Measurements from ENCODE around the gene PER1. TPM values are rescaled to one million over a fixed set of nuclear protein-coding genes. Genes with fewer than 3 reads are reported as not detected.

PER1 gene
- total and polyA plus RNA-seq, 9 of the 15 experiments (the other 6 are each of a cell fraction or from before 2014, with no cell fraction given), result 0.13 to 26.0 (median 3.4) TPM

DNA sequence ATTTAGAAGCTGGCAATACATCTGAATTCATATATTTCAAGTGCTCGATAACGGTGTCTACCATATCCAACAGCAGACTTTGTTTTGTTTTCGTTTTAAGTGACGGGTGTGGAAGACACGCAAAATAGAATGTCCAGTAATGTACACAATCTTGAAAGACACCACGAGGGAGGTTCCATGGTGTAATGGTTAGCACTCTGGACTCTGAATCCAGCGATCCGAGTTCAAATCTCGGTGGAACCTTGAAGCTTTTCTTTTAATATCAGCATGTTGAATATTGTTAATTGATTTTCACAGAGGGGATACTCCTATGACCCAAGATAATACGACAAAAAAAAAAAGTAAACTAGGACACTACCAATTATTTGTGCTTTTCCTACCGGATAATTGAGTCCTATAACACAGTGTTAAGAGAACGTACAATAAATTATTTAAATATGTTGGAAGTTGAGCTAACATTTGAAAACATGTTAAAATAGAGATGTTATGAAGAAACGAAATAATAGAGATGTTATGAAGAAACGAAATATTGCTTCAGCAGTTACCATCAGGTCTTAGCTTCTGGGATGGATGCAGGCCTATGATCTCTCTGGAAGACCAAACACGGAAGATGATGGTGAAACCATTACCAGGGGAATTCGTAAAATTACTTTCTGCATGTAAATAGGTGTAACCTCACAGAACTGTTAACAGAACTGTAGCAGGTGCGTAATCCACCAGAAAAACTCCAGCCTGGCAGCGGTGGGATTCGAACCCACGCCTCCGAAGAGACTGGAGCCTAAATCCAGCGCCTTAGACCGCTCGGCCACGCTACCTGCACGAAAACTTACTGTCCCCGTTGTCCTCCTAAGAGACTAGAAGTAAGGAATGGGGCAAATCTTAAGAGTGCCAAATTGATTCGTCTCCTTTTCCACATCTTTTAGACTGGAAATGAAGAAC, 32.4 kb downstream of the PER1 start (continued):
- TF ChIP-seq MAZ (CRISPR knock-in tag; conservative IDR thresholded peaks at IDR 0.05 in 1 of 2, IDR thresholded peaks at IDR 0.05 in 1 of 2), result peak; percentile 64 to 92
- 0 out of 2 replicates have a peak, but pooled peaks have one; percentile 31 for TF ChIP-seq ZNF644 (tag; IDR thresholded peaks at IDR 0.05; ENCODE audit: low read depth)
- TF ChIP-seq CREBBP (IDR thresholded peaks at IDR 0.05; ENCODE audit: low read depth, low read length), result no peak
- TF ChIP-seq, protein P1, sequence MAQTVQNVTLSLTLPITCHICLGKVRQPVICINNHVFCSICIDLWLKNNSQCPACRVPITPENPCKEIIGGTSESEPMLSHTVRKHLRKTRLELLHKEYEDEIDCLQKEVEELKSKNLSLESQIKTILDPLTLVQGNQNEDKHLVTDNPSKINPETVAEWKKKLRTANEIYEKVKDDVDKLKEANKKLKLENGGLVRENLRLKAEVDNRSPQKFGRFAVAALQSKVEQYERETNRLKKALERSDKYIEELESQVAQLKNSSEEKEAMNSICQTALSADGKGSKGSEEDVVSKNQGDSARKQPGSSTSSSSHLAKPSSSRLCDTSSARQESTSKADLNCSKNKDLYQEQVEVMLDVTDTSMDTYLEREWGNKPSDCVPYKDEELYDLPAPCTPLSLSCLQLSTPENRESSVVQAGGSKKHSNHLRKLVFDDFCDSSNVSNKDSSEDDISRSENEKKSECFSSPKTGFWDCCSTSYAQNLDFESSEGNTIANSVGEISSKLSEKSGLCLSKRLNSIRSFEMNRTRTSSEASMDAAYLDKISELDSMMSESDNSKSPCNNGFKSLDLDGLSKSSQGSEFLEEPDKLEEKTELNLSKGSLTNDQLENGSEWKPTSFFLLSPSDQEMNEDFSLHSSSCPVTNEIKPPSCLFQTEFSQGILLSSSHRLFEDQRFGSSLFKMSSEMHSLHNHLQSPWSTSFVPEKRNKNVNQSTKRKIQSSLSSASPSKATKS (CRISPR knock-in tag; IDR thresholded peaks at IDR 0.05), result no peak
- no peak for TF ChIP-seq PHTF2 (CRISPR knock-in tag; IDR thresholded peaks at IDR 0.05)
- no peak; the same call in 1 of the 2 replicates for TF ChIP-seq HDAC2 (IDR thresholded peaks at IDR 0.05)
- no peak for TF ChIP-seq FOS (IDR thresholded peaks at IDR 0.05; ENCODE audit: extremely low read depth, insufficient read length)
- TF ChIP-seq NFE2 (IDR thresholded peaks at IDR 0.05; ENCODE audit: low read depth), result no peak
- TF ChIP-seq, protein P2, sequence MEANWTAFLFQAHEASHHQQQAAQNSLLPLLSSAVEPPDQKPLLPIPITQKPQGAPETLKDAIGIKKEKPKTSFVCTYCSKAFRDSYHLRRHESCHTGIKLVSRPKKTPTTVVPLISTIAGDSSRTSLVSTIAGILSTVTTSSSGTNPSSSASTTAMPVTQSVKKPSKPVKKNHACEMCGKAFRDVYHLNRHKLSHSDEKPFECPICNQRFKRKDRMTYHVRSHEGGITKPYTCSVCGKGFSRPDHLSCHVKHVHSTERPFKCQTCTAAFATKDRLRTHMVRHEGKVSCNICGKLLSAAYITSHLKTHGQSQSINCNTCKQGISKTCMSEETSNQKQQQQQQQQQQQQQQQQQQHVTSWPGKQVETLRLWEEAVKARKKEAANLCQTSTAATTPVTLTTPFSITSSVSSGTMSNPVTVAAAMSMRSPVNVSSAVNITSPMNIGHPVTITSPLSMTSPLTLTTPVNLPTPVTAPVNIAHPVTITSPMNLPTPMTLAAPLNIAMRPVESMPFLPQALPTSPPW (CRISPR knock-in tag; IDR thresholded peaks at IDR 0.05), result peak; percentile 83
- TF ChIP-seq MAFF (IDR thresholded peaks at IDR 0.05; ENCODE audit: low read length), result no peak
- TF ChIP-seq STAT5B (CRISPR knock-in tag; IDR thresholded peaks at IDR 0.05), result no peak
- no peak; the same call in 1 of the 2 replicates for TF ChIP-seq L3MBTL2 (IDR thresholded peaks at IDR 0.05)
- TF ChIP-seq, protein P3, sequence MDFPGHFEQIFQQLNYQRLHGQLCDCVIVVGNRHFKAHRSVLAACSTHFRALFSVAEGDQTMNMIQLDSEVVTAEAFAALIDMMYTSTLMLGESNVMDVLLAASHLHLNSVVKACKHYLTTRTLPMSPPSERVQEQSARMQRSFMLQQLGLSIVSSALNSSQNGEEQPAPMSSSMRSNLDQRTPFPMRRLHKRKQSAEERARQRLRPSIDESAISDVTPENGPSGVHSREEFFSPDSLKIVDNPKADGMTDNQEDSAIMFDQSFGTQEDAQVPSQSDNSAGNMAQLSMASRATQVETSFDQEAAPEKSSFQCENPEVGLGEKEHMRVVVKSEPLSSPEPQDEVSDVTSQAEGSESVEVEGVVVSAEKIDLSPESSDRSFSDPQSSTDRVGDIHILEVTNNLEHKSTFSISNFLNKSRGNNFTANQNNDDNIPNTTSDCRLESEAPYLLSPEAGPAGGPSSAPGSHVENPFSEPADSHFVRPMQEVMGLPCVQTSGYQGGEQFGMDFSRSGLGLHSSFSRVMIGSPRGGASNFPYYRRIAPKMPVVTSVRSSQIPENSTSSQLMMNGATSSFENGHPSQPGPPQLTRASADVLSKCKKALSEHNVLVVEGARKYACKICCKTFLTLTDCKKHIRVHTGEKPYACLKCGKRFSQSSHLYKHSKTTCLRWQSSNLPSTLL (IDR thresholded peaks at IDR 0.05), result peak; percentile 63
- TF ChIP-seq, protein P4, sequence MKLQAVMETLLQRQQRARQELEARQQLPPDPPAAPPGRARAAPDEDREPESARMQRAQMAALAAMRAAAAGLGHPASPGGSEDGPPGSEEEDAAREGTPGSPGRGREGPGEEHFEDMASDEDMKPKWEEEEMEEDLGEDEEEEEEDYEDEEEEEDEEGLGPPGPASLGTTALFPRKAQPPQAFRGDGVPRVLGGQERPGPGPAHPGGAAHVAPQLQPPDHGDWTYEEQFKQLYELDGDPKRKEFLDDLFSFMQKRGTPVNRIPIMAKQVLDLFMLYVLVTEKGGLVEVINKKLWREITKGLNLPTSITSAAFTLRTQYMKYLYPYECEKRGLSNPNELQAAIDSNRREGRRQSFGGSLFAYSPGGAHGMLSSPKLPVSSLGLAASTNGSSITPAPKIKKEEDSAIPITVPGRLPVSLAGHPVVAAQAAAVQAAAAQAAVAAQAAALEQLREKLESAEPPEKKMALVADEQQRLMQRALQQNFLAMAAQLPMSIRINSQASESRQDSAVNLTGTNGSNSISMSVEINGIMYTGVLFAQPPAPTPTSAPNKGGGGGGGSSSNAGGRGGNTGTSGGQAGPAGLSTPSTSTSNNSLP (IDR thresholded peaks at IDR 0.05; ENCODE audit: borderline replicate concordance, low read depth, low read length), result 0 out of 2 replicates have a peak, but pooled peaks have one; percentile 62
- TF ChIP-seq CTBP1 (IDR thresholded peaks at IDR 0.05; ENCODE audit: borderline replicate concordance), result peak; percentile 54; the same call in 1 of the 2 replicates
- 0 out of 2 replicates have a peak, but pooled peaks have one; percentile 16 for TF ChIP-seq ZNF384 (IDR thresholded peaks at IDR 0.05; ENCODE audit: low read depth, low read length)
- TF ChIP-seq SMARCC2 (IDR thresholded peaks at IDR 0.05; ENCODE audit: low read depth), result no peak
- no peak for TF ChIP-seq OTX1 (CRISPR knock-in tag; IDR thresholded peaks at IDR 0.05)
- TF ChIP-seq RUNX1 (IDR thresholded peaks at IDR 0.05; ENCODE audit: low read depth), result no peak

Data from K562 (cell line).